Measurements from ENCODE around the gene CDH1.
"Not testable (repeated sequence)": the region's sequence is repeated elsewhere in the genome, so short reads cannot be mapped to it uniquely, and the experiment has no call there.

Gene CDH1

DNA sequence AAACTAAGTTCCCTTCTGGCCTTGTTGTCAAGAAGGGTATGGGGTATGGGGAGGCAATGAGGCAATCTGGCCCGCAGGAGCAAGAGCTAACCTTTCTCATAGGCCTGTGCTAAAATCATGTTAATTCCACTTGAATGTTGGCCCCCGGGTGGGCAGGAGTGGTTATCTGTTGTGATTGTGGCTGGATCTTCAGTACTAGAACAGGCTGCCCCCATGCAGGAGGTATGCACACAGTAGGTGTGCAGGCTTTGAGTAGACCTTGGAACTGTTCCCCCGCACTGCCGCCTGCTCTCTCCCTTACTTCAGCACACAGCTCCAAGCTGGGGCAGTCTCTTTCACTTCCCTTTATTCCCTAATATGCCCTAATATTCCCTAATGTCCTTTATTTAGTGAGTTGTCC, 53.9 kb downstream of the CDH1 start:
- DNase-seq (ENCODE audit: low spot score): no peak

DNA sequence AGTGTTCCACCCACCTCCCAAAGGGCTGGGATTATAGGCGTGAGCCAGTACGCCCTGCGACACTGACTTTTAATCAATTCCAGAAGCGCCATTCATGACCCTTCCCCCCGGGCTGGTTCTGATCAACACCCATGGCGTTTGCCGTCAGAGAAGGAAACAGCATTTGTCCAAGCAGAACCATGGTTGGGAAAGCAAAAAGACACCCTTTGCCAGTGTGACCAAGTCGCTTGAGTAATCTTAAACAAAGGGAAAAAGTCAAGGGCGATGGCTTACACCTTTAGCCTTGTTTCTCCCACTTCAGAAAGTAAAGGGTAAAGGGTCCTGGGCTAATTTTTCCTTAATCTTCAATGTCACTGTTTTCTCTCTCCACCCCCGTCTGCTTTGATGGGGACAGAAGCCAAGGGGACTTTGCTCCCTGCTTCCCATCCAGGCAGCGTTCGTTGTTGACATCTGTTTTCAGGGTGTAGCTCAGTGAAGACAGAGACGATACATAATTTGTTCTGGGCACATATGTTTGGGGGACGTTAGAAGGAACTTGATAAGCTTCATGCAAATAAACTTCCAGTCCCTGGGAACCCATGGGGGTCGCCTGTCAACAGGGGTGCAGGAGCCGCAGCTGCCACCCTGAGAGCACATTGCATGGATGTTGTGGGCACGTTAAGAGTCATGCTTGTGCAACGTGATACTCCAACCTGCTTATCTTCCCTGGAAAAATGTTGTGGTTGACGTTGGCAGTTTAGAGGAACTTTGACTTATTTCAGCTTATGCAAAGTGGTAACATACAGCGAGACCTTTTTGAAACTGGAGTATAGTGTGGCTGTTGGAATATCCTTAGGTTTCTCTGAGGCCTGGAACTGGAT, 55.6 kb downstream of the CDH1 start:
- DNase-seq (ENCODE audit: low spot score): no peak

DNA sequence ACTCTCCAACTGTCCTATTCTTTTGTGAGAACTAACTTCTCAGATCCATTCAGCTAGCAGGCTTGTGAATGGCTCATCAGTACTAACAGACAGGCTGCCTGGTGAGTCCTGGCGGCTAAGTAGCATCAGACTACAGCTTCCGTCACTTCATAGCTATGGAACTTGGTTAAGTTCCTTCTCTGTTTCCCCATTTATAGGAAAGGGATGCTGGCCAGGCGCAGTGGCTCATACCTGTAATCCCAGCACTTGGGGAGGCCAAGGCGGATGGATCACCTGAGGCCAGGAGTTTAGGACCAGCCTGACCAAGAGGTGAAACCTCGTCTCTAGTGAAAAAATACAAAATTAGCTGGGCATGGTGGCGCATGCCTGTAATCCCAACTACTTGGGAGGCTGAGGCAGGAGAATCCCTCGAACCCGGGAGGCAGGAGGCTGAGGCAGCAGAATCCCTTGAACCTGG, 56.3 kb downstream of the CDH1 start:
- no peak for DNase-seq (ENCODE audit: low spot score)

DNA sequence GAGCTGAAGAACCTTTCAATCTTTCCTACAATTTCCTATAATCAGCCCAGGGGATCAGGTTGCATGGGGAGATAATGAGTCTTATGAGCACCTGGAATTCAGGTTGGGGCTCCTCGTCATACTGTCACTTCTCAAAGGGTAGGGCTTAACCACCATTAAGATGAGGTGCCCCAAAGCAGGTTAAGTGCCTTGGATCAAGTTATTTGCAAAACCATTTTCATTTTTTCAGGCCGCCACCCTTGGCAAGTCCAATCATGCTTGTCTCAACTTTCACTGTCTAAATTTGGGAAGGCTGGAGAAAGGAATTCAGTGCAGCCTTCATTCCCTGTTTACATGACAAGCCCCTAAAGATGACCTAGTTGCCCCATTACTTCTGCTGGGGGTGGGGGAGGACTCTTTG, 61.3 kb downstream of the CDH1 start:
- no peak for DNase-seq (ENCODE audit: low spot score)

DNA sequence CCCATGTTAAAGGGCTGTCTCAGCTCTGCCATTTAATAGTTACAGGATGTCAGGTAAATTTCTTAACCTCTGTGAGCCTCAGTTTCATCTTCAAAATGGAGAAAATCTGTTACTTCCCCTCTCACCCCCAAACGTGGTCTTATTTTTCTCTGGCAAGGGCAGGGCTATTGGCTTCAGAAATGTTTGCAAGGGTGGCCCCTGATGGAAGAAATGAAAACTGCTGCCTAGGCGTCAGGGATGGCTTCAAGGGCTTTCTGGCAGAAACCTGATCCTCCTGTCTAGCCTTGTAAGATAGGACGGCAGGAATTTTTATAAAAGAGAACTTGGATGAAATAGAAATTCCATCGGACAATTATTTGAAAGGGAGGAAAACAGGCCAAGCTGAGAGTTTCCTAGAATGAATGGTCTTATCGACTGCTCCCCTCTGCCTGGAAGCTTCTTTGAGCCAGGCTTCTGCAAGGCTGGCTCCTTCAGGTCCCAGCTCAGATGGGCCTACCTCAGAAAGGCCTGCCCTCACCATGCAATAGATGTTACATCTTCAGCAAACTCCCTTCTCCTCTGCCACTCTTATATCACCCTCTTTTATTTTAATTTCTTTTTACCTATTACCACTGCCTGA, 63.3 kb downstream of the CDH1 start:
- DNase-seq (ENCODE audit: low spot score): peak; percentile 88

DNA sequence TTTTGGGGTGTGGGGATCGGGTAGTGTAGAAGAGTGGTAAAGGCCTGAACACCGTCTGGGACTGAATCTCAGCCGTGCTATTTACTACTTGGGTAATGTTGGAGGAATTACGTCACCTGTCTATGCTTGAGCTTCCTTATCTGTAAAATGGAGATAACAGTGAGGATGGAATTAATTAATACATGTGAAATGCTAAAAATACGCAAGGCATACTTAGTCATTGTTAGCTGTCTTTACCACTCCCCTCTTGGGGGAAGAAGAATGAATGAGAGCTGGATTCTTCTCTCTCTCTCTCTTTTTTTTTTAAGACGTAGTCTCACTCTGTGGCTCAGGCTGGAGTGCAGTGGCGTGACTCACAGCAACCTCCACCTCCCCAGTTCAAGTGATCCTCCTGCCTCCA, 65.1 kb downstream of the CDH1 start:
- DNase-seq (ENCODE audit: low spot score): peak; percentile 40

DNA sequence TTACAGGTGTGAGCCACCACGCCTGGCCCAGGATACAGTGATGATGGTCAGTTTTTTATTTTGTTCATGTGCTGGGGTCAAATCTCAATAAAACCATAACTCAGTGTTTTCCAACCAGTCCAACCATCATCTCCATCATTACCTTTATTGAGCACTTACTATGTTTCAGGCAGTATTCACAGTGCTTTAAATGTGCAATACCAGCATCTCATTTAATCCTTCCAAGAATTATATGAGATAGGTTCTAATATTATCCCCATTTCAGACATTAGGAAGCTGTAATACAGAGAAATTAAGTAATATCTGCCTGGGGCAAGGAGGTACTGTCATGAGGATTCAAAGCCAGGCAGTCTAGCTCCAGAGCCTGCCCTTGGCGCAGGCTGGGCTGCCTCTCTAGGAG, 69.3 kb downstream of the CDH1 start:
- DNase-seq (ENCODE audit: low spot score): no peak

DNA sequence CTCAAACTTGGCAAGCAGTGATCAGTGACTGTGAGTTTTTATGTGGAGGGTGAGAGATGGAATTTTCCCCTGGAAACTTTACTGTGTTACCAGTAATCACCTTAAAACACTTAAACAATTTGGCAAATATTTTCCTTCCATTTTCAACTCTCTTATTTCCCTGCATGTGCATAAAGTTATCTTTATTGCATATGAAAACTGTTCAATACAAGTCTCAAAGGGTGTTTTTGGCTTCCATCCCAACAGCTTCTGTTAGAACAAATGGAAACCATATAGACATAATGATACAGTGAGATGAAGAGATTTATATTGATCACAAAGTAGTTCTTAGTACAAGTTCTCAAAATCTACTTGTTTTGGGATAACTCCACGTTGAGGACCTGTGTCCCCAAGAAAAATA, 69.9 kb downstream of the CDH1 start:
- no peak for DNase-seq (ENCODE audit: low spot score)

DNA sequence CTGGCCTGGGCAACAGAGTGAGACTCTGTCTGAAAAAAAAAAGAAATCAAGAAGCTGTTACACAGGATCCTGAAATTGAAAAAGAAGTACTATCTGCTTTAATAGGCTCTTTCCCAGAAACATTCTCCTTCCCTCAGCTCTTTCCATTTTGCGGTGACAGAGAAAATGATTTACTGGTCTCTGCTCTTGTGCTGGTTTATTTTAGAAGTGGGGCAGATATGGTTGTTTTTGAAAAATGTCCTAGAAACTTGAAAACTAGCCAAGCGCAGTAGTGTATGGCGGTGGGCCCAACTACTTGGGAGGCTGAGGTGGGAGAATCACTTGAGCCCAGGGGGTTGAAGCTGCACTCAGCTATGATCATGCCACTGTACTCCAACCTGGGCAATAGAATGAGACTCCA, 77.4 kb downstream of the CDH1 start:
- DNase-seq (ENCODE audit: low spot score): no peak

DNA sequence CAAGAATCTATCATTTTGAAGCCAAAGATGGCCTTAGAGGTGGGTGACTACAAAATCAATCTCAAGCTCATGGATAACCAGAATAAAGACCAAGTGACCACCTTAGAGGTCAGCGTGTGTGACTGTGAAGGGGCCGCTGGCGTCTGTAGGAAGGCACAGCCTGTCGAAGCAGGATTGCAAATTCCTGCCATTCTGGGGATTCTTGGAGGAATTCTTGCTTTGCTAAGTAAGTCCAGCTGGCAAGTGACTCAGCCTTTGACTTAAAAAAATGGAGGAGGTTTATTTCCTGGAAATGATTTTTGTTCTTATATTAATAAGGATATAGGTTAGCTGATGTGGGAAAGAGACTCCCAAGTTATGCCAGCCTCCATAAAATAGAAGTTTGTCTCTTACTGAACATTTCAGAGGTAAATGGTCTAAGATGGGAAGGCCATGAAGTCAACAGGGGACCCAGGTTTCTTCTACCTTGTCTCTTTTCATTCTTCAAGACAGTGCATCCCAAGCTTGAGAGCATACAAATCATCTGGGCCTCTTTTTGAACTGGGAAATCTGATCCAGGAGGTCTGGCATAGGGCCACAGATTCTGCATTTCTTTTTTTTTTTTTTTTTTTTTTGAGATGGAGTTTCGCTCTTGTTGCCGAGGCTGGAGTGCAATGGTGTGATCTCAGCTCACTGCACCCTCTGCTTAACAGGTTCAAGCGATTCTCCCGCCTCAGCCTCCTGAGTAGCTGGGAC, 86.5 kb downstream of the CDH1 start:
- peak; percentile 90 for DNase-seq (ENCODE audit: low spot score)

DNA sequence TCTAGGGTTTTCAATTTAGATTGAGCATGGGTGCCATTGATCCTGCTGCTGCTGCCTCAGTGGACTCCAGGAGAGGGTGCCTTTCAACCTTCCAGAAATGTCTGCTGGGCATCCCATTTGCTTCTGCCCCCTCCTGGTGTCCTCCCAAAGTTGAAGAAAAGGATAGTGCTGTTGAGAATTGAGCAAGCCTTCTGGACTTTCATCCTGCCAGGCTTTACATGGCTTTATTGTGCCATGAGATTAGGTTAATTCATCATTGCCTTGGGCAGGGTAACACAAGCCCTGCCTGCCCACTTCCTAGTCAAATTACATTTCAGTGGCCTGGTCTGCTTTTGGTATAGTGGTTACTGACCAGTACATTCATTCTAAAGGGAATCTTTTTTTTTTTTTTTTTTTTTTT, 88.3 kb downstream of the CDH1 start:
- no peak for DNase-seq (ENCODE audit: low spot score)

DNA sequence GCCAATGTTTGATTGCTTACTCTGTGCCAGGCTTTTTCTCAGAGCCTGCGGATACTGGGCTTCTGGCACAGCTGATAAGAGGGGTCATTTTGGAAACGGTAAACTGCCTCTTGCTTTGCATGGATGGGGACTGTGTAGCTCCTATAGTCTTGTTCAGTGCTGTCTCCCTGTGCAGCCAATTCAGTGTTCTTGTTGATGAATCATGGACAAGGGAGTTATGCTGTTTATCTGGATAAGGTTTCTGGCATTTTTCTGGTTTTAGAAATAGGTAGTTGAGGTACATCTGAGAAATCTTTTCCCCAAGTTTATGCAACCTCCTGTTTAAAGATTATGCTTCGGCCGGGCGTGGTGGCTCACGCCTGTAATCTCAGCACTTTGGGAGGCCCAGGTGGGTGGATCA, 89.6 kb downstream of the CDH1 start:
- no peak for DNase-seq (ENCODE audit: low spot score)

DNA sequence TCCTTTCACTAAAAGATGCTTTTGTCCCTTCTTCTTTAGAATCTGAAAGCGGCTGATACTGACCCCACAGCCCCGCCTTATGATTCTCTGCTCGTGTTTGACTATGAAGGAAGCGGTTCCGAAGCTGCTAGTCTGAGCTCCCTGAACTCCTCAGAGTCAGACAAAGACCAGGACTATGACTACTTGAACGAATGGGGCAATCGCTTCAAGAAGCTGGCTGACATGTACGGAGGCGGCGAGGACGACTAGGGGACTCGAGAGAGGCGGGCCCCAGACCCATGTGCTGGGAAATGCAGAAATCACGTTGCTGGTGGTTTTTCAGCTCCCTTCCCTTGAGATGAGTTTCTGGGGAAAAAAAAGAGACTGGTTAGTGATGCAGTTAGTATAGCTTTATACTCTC, 96.2 kb downstream of the CDH1 start:
- no peak for DNase-seq (ENCODE audit: low spot score)

DNA sequence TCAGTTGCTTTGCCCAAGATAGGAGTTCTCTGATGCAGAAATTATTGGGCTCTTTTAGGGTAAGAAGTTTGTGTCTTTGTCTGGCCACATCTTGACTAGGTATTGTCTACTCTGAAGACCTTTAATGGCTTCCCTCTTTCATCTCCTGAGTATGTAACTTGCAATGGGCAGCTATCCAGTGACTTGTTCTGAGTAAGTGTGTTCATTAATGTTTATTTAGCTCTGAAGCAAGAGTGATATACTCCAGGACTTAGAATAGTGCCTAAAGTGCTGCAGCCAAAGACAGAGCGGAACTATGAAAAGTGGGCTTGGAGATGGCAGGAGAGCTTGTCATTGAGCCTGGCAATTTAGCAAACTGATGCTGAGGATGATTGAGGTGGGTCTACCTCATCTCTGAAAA, 97.5 kb downstream of the CDH1 start:
- no peak for DNase-seq (ENCODE audit: low spot score)

DNA sequence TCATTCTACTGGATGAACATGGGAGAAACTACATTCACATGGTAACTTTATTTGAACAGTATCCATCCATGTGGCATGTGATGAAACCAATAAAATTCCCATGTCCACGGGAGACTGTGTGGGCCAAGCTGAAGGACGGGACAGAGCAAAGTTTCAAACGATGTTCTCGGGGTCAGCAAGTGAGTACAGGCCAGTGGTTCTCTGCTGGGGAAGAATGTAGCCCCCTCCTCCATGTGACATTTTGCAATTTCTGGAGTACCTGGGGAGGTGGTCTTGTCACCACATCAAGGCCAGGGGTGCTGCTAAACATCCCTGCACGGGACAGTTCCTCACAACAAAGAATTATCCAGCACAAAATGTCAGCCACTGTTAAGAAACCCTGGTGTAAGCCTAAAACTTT, 98.9 kb downstream of the CDH1 start:
- DNase-seq (ENCODE audit: low spot score): no peak

DNA sequence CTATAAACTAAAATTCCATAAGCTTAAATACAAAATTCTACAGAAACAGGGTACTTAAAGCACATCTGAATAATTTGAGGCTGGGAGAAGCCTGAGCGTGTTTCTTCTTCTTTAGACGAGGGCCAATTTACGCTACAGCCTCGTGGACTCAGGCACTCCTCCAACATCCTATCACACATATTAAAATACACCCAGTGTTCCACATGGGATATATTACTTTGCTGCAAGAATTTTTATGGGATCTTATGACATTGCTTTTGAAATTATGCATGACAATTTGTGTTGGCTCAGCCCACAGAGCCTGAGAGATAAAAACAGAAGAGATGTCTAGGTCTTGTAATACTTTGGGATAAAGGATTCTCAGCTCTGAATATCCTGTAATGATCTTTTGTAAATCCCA, 102.7 kb downstream of the CDH1 start:
- DNase-seq (ENCODE audit: low spot score): no peak

DNA sequence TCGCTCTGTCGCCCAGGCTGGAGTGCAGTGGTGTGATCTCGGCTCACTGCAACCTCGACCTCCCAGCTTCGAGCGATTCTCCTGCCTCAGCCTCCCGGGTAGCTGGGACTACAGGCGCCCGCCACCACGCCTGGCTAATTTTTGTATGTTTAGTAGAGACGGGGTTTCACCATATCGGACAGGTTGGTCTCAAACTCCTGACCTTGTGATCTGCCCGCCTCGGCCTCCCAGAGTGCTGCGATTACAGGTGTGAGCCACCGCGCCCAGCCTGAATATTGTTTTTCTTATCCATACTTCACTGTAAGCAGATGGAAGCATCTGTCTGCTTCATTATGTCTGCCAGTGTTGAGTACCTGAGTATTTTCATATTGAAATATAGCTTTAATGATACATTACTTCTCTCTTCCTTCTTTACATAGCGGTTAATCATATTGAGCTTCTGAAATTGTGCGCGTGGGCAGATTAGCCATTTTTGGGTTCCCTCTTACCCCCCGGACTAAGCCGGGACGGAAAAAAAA, 105.9 kb downstream of the CDH1 start:
- not testable (repeated sequence) for DNase-seq (ENCODE audit: low spot score)

DNA sequence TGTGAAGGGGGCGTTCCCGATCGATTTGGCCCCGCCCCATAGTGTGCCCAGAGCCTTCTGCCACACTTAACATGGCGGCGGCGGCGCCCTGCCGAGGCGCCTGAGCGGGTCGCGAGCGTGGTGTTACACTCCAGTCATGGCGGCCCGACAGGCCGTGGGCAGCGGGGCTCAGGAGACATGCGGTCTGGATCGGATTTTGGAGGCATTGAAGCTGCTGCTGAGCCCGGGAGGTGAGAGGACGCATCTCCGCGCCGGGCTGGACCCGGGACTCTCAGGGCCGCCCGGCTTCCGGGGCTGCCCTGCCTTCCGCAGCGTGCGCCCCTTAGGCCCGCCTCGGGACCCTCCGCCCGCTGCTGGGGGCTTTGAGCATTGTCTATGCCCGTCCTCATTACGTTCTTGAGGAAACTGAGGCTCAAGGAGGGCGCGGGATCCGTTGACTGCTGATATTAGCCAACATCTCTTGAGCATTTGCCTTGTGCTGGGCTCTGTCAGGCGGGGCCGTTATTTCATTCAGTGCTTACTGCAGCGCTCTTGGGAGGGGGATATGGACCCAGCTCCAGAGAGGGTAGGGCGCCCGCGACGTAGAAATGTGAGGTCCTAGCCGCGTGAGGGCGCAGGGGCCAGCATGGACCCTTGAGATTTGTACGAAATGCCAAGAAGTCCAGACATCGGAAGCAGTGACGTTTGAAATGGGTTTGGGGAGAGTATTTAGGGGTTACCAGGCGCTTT, 106.6 kb downstream of the CDH1 start, which contains the start of gene TANGO6:
TANGO6 (plus strand) TSS at position 50 of the 729 bp plus-strand sequence; CDS start at position 137, 87 bp downstream.
- DNase-seq (ENCODE audit: low spot score): peak; percentile 94

DNA sequence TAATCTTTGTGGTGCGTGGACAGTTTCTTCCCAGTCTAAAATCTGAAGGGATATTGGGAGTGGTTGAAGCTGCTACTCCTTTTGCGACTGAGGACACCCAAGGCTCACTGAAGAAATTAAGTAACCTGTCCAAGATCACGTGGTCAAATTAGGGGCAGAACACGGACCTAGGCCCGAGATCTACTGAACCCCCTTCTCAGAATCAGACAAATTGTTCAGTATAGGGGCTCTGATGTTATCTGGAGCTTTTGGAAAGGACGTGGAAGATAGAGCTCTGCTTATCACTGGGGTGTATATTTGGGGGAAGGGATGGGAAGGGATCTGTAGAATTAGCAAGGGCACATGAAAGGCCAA, 107.1 kb downstream of the CDH1 start:
- DNase-seq (ENCODE audit: low spot score): no peak

DNA sequence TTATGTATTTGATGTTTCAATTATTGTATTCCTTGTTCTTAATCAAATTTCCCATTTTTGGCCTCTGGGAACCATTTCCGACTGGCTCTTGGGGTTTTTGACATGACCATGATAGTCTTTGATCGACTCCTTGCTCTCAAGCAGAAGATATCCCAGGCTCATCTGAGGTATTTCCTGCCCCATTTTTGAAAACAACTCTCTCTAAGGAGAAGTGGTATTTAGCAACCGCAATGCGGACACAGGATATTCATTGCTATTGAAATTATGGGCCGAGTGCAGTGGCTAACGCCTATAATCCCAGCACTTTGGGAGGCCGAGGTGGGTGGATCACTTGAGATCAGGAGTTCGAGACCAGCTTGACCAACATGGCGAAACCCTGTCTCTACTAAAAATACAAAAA, 111.7 kb downstream of the CDH1 start:
- no peak for DNase-seq (ENCODE audit: low spot score)

DNA sequence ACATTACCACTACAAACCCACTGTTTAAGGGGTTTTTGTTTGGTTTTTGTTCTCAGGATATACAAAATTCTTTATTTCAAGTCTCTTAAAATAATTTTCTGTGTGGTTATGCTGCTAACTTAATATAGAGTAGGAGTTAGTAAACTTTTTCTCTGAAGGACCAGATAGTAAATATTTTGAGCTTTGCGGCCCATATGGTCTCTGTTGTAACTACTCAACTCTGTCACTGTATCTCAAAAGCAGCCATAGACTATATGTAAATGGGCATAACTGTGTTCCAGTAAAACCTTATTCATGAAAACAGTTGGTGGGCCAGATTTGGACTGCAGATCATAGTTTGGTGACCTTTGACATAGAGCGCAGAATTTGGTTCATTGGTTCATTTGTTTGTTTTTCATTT, 113.4 kb downstream of the CDH1 start:
- no peak for DNase-seq (ENCODE audit: low spot score)

DNA sequence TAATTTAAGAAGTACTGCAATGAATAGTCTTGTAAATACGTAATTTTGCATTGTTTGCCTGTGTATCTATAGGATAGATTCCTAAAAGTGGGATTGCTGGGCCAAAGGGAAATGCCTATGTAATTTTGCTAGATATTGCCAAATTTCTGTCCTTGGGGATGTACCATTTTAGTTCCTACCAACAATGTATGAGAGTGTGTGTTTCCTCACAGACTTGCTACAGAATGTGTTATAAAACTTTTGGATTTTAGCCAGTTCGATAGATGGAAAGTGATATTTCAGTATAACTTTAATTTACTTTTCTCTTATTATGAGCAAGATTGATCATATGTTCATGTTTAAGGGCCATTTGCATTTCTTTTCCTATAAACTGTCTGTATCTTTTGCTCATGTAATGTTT, 114.5 kb downstream of the CDH1 start:
- no peak for DNase-seq (ENCODE audit: low spot score)

All from AG20443 (cell line).